NT2/D1 (cell line): ENCODE measurements around the gene MRPS10.

Source experiments
- DNase-seq: peaks from one replicate; pipeline ENCODE4 v3.0.0-alpha.2; 2011; ENCODE audit warnings: low read depth, low spot score
- H3K27me3 ChIP-seq: 2 replicates; pipeline ENCODE4 v1.6.0; 2011; ENCODE audit warnings: mild to moderate bottlenecking; ENCODE audit not compliant: insufficient read length, insufficient read depth
- H3K36me3 ChIP-seq: 2 replicates; pipeline ENCODE4 v1.6.1; 2011; ENCODE audit warnings: mild to moderate bottlenecking, low read length, mixed read lengths; ENCODE audit not compliant: insufficient read depth, insufficient read length
- H3K4me1 ChIP-seq: 2 replicates; pipeline ENCODE4 v1.5.1; 2011; ENCODE audit not compliant: insufficient read depth, insufficient read length
- H3K4me3 ChIP-seq: 2 replicates; pipeline ENCODE4 v1.5.1; 2011; ENCODE audit warnings: low read depth; ENCODE audit not compliant: insufficient read length
- H3K9ac ChIP-seq: 2 replicates; pipeline ENCODE4 v1.6.0; 2011; ENCODE audit warnings: low read depth; ENCODE audit not compliant: insufficient read length
- H3K9me3 ChIP-seq: 2 replicates; pipeline ENCODE4 v1.5.1; 2011; ENCODE audit warnings: mild to moderate bottlenecking, low read length; ENCODE audit not compliant: insufficient read depth
- SUZ12 ChIP-seq: IDR thresholded peaks from 2 replicates; pipeline ENCODE4 v1.6.1; 2011; ENCODE audit not compliant: insufficient read length, insufficient read depth; ENCODE audit errors: extremely low read depth
- YY1 ChIP-seq: IDR thresholded peaks from 2 replicates; pipeline ENCODE4 v1.6.1; 2011; ENCODE audit not compliant: insufficient read length, insufficient read depth
- ZNF274 ChIP-seq: IDR thresholded peaks from 2 replicates; pipeline ENCODE4 v1.6.1; 2011; ENCODE audit warnings: mild to moderate bottlenecking, low read depth, low read length

The MRPS10 gene

GRCh38 chr6:42251911-42252637, 34.4 kb upstream of the MRPS10 start:
- H3K27me3 ChIP-seq: no peaks in the 10 kb centered on the region
- H3K36me3 ChIP-seq: peaks cover 54% of the 10 kb centered on the region
- no peak overlapping the region for H3K9ac ChIP-seq
- H3K4me1 ChIP-seq: peaks cover 5% of the 10 kb centered on the region
- no peaks in the 10 kb centered on the region for H3K9me3 ChIP-seq
- H3K4me3 ChIP-seq: no peak overlapping the region
- DNase-seq: no peak
- TF ChIP-seq SUZ12 (no peak), ZNF274 (no peak), YY1 (no peak)

GRCh38 chr6:42251500-42251899, 33.8 kb upstream of the MRPS10 start:
- TF ChIP-seq ZNF274: no peak
- TF ChIP-seq SUZ12: no peak
- TF ChIP-seq YY1: no peak
- peaks cover 49% of the 10 kb centered on the region for H3K36me3 ChIP-seq
- H3K27me3 ChIP-seq: no peaks in the 10 kb centered on the region

GRCh38 chr6:42250274-42250931, 32.7 kb upstream of the MRPS10 start:
- DNase-seq: no peak
- TF ChIP-seq YY1 (no peak), ZNF274 (no peak)
- Histone ChIP-seq H3K9me3 (no peaks in the 10 kb centered on the region), H3K27me3 (no peaks in the 10 kb centered on the region), H3K4me1 (peaks cover 5% of the 10 kb centered on the region), H3K36me3 (peaks cover 42% of the 10 kb centered on the region), H3K9ac (no peak overlapping the region), H3K4me3 (no peak overlapping the region)

More at GRCh38 chr6:42251500-42251899, 33.8 kb upstream of the MRPS10 start:
- H3K4me1 ChIP-seq: peaks cover 5% of the 10 kb centered on the region
- no peak overlapping the region for H3K4me3 ChIP-seq
- H3K9me3 ChIP-seq: no peaks in the 10 kb centered on the region
- DNase-seq: no peak
- H3K9ac ChIP-seq: no peak overlapping the region

GRCh38 chr6:42249279-42249678, 31.6 kb upstream of the MRPS10 start:
- Histone ChIP-seq H3K36me3 (peaks cover 31% of the 10 kb centered on the region), H3K9me3 (no peaks in the 10 kb centered on the region), H3K4me3 (no peak overlapping the region), H3K9ac (no peak overlapping the region), H3K4me1 (peaks cover 5% of the 10 kb centered on the region), H3K27me3 (no peaks in the 10 kb centered on the region)
- TF ChIP-seq ZNF274 (no peak), SUZ12 (no peak), YY1 (no peak)
- no peak for DNase-seq

GRCh38 chr6:42243046-42243445, 25.4 kb upstream of the MRPS10 start:
- Histone ChIP-seq H3K9ac (no peak overlapping the region), H3K36me3 (peaks cover 3% of the 10 kb centered on the region)

GRCh38 chr6:42241915-42242314, 24.3 kb upstream of the MRPS10 start:
- no peaks in the 10 kb centered on the region for H3K9me3 ChIP-seq
- no peak for TF ChIP-seq SUZ12
- TF ChIP-seq YY1: no peak
- TF ChIP-seq ZNF274: no peak
- H3K9ac ChIP-seq: no peak overlapping the region
- no peak overlapping the region for H3K4me3 ChIP-seq
- no peaks in the 10 kb centered on the region for H3K4me1 ChIP-seq
- H3K27me3 ChIP-seq: no peaks in the 10 kb centered on the region
- H3K36me3 ChIP-seq: peaks cover 3% of the 10 kb centered on the region
- DNase-seq: peak; percentile 67

More at GRCh38 chr6:42243046-42243445, 25.4 kb upstream of the MRPS10 start:
- Histone ChIP-seq H3K4me1 (no peaks in the 10 kb centered on the region), H3K4me3 (no peak overlapping the region), H3K9me3 (no peaks in the 10 kb centered on the region), H3K27me3 (no peaks in the 10 kb centered on the region)
- no peak for DNase-seq
- TF ChIP-seq SUZ12: no peak
- no peak for TF ChIP-seq ZNF274
- no peak for TF ChIP-seq YY1

GRCh38 chr6:42239736-42240375, 22.2 kb upstream of the MRPS10 start:
- no peak for DNase-seq
- no peak for TF ChIP-seq ZNF274
- no peak for TF ChIP-seq SUZ12
- TF ChIP-seq YY1: no peak
- peaks cover 3% of the 10 kb centered on the region for H3K36me3 ChIP-seq

More at GRCh38 chr6:42239736-42240375, 22.2 kb upstream of the MRPS10 start:
- H3K9me3 ChIP-seq: no peaks in the 10 kb centered on the region
- H3K9ac ChIP-seq: no peak overlapping the region
- no peaks in the 10 kb centered on the region for H3K4me1 ChIP-seq
- no peaks in the 10 kb centered on the region for H3K27me3 ChIP-seq
- H3K4me3 ChIP-seq: no peak overlapping the region
